Ascending aorta (tissue), 2 donors: ENCODE data around the gene TRIM62. TPM values are rescaled to one million over a fixed set of nuclear protein-coding genes. Genes with fewer than 3 reads are reported as not detected.
A peak's percentile ranks its signal among the peaks of the same experiment; 100 is the strongest.

Source experiments
- DNase-seq, 2 donors: peaks; one replicate each; pipeline ENCODE4 v3.0.0-alpha.2; 2019; ENCODE audit warnings: low spot score in 2 of 2
- H3K27ac ChIP-seq, 2 donors: fragments of 200-600 bp; sonication (generic); one replicate each; pipeline ENCODE4 v1.5.1; 2016 to 2017; ENCODE audit warnings: mild to moderate bottlenecking in 1 of 2
- H3K27me3 ChIP-seq: fragments of 200-600 bp; sonication (generic); one replicate; pipeline ENCODE4 v1.5.1; 2017
- H3K36me3 ChIP-seq, 2 donors: fragments of 200-600 bp; sonication (generic); one replicate each; pipeline ENCODE4 v1.5.1; 2016
- H3K4me1 ChIP-seq, 2 donors: fragments of 200-600 bp; sonication (generic); one replicate each; pipeline ENCODE4 v1.5.1; 2016 to 2017; ENCODE audit warnings: mild to moderate bottlenecking in 1 of 2
- H3K4me3 ChIP-seq, 2 donors: fragments of 200-600 bp; sonication (generic); one replicate each; pipeline ENCODE4 v1.5.1; 2016 to 2017; ENCODE audit warnings: mild to moderate bottlenecking in 1 of 2
- H3K9me3 ChIP-seq, 2 donors: fragments of 200-600 bp; sonication (generic); one replicate each; pipeline ENCODE4 v1.5.1; 2016
- intact Hi-C: fragments of 100-400 bp; cut with DNase I; formaldehyde crosslinking; loops from one replicate; pipeline ENCODE4 v1.15.1; 2023
- total RNA-seq: library from RNA; depleted of rRNA; stranded (reverse); fragments of >200 nt; gene quantifications from one replicate; pipeline ENCODE4 v1.1.0, GENCODE V29; 2016
- TF ChIP-seq, protein P1 (sequence below), 3 experiments: fragments of 200-600 bp in 2 of 3; fragments of 450-650 bp in 1 of 3; sonication (generic) in 2 of 3; IDR thresholded peaks; one replicate each; pipeline ENCODE4 v1.5.1; 2016 to 2019; ENCODE audit warnings: antibody characterized with exemption in 3 of 3, mild to moderate bottlenecking in 1 of 3, moderate library complexity in 1 of 3

TRIM62 gene
- total RNA-seq, 1 donor from 2014 or later, result 18.1 TPM

GRCh38 chr1:33186936-33187335 lies 5.1 kb upstream of the TRIM62 start:
- Histone ChIP-seq H3K27ac (no peak overlapping the region), H3K4me1 (peaks cover 0 to 2% of the 10 kb centered on the region in 2 donors), H3K27me3 (no peaks in the 10 kb centered on the region), H3K4me3 (no peak overlapping the region), H3K36me3 (no peaks in the 10 kb centered on the region), H3K9me3 (no peaks in the 10 kb centered on the region)
- DNase-seq, result no peak
- intact Hi-C loops, result no loop called here
- TF ChIP-seq, protein P1, sequence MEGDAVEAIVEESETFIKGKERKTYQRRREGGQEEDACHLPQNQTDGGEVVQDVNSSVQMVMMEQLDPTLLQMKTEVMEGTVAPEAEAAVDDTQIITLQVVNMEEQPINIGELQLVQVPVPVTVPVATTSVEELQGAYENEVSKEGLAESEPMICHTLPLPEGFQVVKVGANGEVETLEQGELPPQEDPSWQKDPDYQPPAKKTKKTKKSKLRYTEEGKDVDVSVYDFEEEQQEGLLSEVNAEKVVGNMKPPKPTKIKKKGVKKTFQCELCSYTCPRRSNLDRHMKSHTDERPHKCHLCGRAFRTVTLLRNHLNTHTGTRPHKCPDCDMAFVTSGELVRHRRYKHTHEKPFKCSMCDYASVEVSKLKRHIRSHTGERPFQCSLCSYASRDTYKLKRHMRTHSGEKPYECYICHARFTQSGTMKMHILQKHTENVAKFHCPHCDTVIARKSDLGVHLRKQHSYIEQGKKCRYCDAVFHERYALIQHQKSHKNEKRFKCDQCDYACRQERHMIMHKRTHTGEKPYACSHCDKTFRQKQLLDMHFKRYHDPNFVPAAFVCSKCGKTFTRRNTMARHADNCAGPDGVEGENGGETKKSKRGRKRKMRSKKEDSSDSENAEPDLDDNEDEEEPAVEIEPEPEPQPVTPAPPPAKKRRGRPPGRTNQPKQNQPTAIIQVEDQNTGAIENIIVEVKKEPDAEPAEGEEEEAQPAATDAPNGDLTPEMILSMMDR (IDR thresholded peaks at IDR 0.05), result no peak

- intact Hi-C loops, result no loop called here
- Histone ChIP-seq H3K27me3 (no peaks in the 10 kb centered on the region), H3K4me3 (no peak overlapping the region), H3K27ac (no peak overlapping the region), H3K36me3 (no peaks in the 10 kb centered on the region), H3K4me1 (peaks cover 0 to 6% of the 10 kb centered on the region in 2 donors), H3K9me3 (no peaks in the 10 kb centered on the region)
- no peak for DNase-seq
- TF ChIP-seq, protein P1 (IDR thresholded peaks at IDR 0.05), result no peak
Measured at GRCh38 chr1:33185541-33185940, 3.7 kb upstream of the TRIM62 start.

GRCh38 chr1:33183306-33183705 lies 1.5 kb upstream of the TRIM62 start:
- H3K9me3 ChIP-seq, result no peaks in the 10 kb centered on the region
- H3K27ac ChIP-seq, result no peak overlapping the region
- intact Hi-C loops, result loop anchor here (5.0 kb wide), 3 partner anchors 74 to 366 kb away; partner anchors contain the start of genes S100PBP, YARS1 and ZNF362
- H3K27me3 ChIP-seq, result no peaks in the 10 kb centered on the region
- no peak for DNase-seq
- H3K4me3 ChIP-seq, result no peak overlapping the region
- TF ChIP-seq, protein P1 (IDR thresholded peaks at IDR 0.05), result no peak
- peaks cover 0 to 12% of the 10 kb centered on the region in 2 donors for H3K4me1 ChIP-seq
- H3K36me3 ChIP-seq, result no peaks in the 10 kb centered on the region

- intact Hi-C loops, result loop anchor here (1.0 to 5.0 kb wide), 4 partner anchors 56 to 366 kb away; partner anchors contain the start of genes S100PBP, YARS1 and ZNF362
- Histone ChIP-seq H3K27ac (no peak overlapping the region), H3K36me3 (no peaks in the 10 kb centered on the region), H3K4me3 (no peak overlapping the region), H3K4me1 (peaks cover 0 to 12% of the 10 kb centered on the region in 2 donors), H3K9me3 (no peaks in the 10 kb centered on the region), H3K27me3 (no peaks in the 10 kb centered on the region)
- TF ChIP-seq, protein P1 (IDR thresholded peaks at IDR 0.05), result no peak
- DNase-seq, result no peak
Measured at GRCh38 chr1:33182896-33183295, 1.1 kb upstream of the TRIM62 start.

GRCh38 chr1:33182401-33182841 lies 578 bp upstream of the TRIM62 start:
- no peaks in the 10 kb centered on the region for H3K9me3 ChIP-seq
- intact Hi-C loops, result loop anchor here (1.0 to 5.0 kb wide), 4 partner anchors 55 to 365 kb away; partner anchors contain the start of genes S100PBP, YARS1 and ZNF362
- peak overlapping the region; percentile 82 to 92 for H3K27ac ChIP-seq
- H3K36me3 ChIP-seq, result no peaks in the 10 kb centered on the region
- DNase-seq, result no peak
- TF ChIP-seq, protein P1 (IDR thresholded peaks at IDR 0.05), result no peak
- H3K4me1 ChIP-seq, result peaks cover 0 to 12% of the 10 kb centered on the region in 2 donors
- H3K27me3 ChIP-seq, result no peaks in the 10 kb centered on the region
- peak overlapping the region; percentile 79 to 87 for H3K4me3 ChIP-seq
